ENCODE results near the gene PHTF1. TPM values are rescaled to one million over a fixed set of nuclear protein-coding genes. Genes with fewer than 3 reads are reported as not detected.

PHTF1 gene
- total RNA-seq, 4 donors from 2014 or later = 10.0 to 14.8 (median 11.1) TPM

GRCh38 chr1:113787663-113788062 is 28.4 kb upstream of the PHTF1 start:
- 84 to 86% methylated on average over 3 of the region's 3 CpGs for WGBS, 2 donors (ENCODE audit: low coverage in 1 of 2)
- Histone ChIP-seq H3K9me3 (no peaks in the 10 kb centered on the region), H3K27me3 (no peaks in the 10 kb centered on the region), H3K27ac (no peak overlapping the region), H3K36me3 (peaks cover 0 to 5% of the 10 kb centered on the region in 2 donors), H3K4me3 (no peak overlapping the region), H3K4me1 (peaks cover 7 to 66% (median 12%) of the 10 kb centered on the region in 3 donors)
- no peak for TF ChIP-seq CTCF (IDR thresholded peaks at IDR 0.05)
- no peak for TF ChIP-seq POLR2AphosphoS5 (IDR thresholded peaks at IDR 0.05)
- TF ChIP-seq POLR2A (IDR thresholded peaks at IDR 0.05) = no peak
- no peak for TF ChIP-seq EP300 (IDR thresholded peaks at IDR 0.05)
- no peak for ATAC-seq

GRCh38 chr1:113786069-113786468 is 26.8 kb upstream of the PHTF1 start:
- Histone ChIP-seq H3K4me3 (no peak overlapping the region), H3K36me3 (peaks cover 0 to 5% of the 10 kb centered on the region in 2 donors), H3K9me3 (no peaks in the 10 kb centered on the region), H3K27ac (no peak overlapping the region), H3K4me1 (peaks cover 12 to 68% (median 15%) of the 10 kb centered on the region in 3 donors), H3K27me3 (no peaks in the 10 kb centered on the region)
- no peak for ATAC-seq
- TF ChIP-seq POLR2AphosphoS5 (IDR thresholded peaks at IDR 0.05) (no peak), EP300 (IDR thresholded peaks at IDR 0.05) (no peak), CTCF (IDR thresholded peaks at IDR 0.05) (no peak), POLR2A (IDR thresholded peaks at IDR 0.05) (no peak)
- WGBS, 2 donors (ENCODE audit: low coverage in 1 of 2) = 29 to 55% methylated on average over 1 of the region's 1 CpG

GRCh38 chr1:113784104-113784779 is 25.0 kb upstream of the PHTF1 start:
- no peak overlapping the region for H3K27ac ChIP-seq
- H3K27me3 ChIP-seq = no peaks in the 10 kb centered on the region
- whole genome bisulfite sequencing, 2 donors (ENCODE audit: low coverage in 1 of 2) = 77 to 92% methylated on average over 2 to 5 of the region's 5 CpGs
- no peaks in the 10 kb centered on the region for H3K9me3 ChIP-seq
- H3K36me3 ChIP-seq = peaks cover 0 to 3% of the 10 kb centered on the region in 2 donors
- no peak for ATAC-seq
- peaks cover 12 to 83% (median 20%) of the 10 kb centered on the region in 3 donors for H3K4me1 ChIP-seq
- TF ChIP-seq POLR2A (IDR thresholded peaks at IDR 0.05) (no peak), POLR2AphosphoS5 (IDR thresholded peaks at IDR 0.05) (no peak), CTCF (IDR thresholded peaks at IDR 0.05) (no peak), EP300 (IDR thresholded peaks at IDR 0.05) (no peak)
- H3K4me3 ChIP-seq = no peak overlapping the region

- H3K4me3 ChIP-seq = no peak overlapping the region
- WGBS, 2 donors (ENCODE audit: low coverage in 1 of 2) = 29 to 47% methylated on average over 3 to 4 of the region's 4 CpGs
- no peaks in the 10 kb centered on the region for H3K9me3 ChIP-seq
- H3K36me3 ChIP-seq = no peaks in the 10 kb centered on the region
- H3K27ac ChIP-seq = no peak overlapping the region
- H3K4me1 ChIP-seq = peaks cover 12 to 76% (median 20%) of the 10 kb centered on the region in 3 donors
- H3K27me3 ChIP-seq = no peaks in the 10 kb centered on the region
- ATAC-seq = peak; percentile 69
- TF ChIP-seq POLR2A (IDR thresholded peaks at IDR 0.05) = no peak
- TF ChIP-seq POLR2AphosphoS5 (IDR thresholded peaks at IDR 0.05) = no peak
- TF ChIP-seq CTCF (IDR thresholded peaks at IDR 0.05) = no peak
- no peak for TF ChIP-seq EP300 (IDR thresholded peaks at IDR 0.05)
Observed at GRCh38 chr1:113783254-113784103, 24.2 kb upstream of the PHTF1 start.

All from gastroesophageal sphincter (tissue), 4 donors.